GM21723 (cell line): ENCODE measurements around the gene LTBP3.
"Not testable (repeated sequence)": the region's sequence is repeated elsewhere in the genome, so short reads cannot be mapped to it uniquely, and the experiment has no call there.

Experiments
- ATAC-seq: cut with Tn5 transposase; IDR thresholded peaks from one replicate; pipeline ENCODE4 v1.9.1; 2021; ENCODE audit warnings: mild to moderate bottlenecking, moderate library complexity; ENCODE audit not compliant: unreplicated experiment

The LTBP3 gene

DNA sequence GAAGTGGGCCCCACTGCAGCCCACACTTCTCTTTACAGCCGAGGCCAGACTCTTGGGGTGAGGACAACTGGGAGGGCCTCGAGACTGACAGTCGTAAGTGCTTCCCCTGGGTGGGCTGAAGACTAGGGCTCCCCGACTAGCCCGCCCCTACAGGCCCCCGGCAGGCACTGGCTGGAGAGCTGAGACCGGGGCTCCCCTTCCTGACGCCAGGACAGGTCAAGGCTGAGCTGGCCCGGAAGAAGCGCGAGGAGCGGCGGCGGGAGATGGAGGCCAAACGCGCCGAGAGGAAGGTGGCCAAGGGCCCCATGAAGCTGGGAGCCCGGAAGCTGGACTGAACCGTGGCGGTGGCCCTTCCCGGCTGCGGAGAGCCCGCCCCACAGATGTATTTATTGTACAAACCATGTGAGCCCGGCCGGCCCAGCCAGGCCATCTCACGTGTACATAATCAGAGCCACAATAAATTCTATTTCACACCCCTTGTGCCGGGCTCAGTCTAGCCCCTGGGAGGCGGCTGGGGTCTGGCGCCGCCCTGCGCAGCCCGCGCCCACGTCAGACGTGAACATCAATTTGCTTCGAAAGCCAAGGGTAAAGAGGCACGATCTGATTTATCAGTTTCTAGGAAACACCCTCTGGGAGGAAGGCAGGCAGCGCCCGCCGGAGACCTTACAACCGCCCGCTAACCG is 19.8 kb downstream of the LTBP3 start:
- no peak for ATAC-seq

DNA sequence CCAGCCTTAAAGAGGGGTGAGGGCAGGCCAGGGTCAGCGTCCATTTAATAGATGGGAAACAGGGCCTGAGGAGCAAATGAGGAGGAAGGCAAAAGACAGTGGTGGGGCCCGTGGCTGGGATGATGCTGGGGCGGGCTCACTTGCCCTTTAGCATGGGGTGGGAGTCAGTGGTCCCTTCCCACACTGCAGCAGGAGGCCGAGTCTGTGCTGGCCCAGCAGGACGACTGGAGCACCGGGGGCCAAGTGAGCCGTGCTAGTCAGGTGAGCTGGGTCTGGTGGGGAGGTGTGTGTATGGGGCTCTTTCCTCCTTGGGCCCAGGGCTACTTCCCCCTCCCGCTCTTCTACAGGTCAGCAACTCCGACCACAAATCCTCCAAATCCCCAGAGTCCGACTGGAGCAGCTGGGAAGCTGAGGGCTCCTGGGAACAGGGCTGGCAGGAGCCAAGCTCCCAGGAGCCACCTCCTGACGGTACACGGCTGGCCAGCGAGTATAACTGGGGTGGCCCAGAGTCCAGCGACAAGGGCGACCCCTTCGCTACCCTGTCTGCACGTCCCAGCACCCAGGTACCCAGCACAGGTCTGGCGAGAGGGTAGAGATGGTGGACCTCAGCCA is 20.4 kb downstream of the LTBP3 start:
- ATAC-seq = no peak

DNA sequence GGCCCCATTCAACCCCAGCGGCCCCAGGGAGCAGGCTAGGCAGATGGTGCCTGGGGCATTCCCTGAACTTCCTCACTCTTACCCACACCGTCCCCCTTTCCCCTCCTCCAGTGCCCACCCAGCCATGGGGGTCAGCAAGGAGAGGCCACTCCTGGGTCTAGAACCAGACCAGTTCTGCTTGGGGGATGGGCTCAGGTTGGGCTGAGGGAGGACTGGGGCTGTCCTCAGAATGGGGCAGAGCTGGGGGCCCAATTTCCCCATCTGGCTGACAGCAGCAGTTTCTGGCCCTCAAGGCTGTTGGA is 20.9 kb downstream of the LTBP3 start:
- ATAC-seq = no peak

DNA sequence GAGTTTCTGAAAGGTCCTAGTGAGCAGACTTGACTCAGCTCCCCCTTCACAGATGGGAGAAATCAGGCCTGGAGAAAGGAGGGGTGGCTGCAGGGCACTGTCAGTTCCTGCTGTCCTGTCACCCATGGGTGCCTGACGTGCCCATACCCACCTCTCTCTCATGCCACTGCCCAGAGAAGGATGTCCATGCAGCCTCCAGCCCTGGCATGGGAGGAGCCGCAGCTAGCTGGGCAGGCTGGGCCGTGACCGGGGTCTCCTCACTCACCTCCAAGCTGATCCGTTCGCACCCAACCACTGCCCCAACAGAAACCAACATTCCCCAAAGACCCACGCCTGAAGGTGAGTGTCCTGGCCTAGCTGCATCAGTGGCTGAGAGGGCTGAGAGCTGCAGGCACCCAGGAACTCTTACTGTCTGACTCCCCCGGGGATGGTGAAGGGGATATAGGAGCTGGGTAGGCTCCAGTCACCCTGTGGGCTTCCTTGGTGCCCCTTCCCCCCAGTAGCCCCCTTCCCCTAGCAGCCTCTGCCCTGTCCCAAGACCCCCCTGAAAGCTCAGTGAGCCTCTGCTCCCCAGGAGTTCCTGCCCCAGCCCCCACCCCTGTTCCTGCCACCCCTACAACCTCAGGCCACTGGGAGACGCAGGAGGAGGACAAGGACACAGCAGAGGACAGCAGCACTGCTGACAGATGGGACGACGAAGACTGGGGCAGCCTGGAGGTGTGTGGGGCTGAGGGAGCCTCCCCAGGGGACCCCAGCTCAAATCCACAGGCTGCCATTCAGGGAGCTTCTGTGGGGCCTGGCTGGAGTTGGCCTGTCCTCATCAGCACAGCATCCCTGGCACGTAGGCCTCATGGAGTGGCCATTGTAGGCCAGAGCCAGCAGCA is 21.5 kb downstream of the LTBP3 start:
- no peak for ATAC-seq

DNA sequence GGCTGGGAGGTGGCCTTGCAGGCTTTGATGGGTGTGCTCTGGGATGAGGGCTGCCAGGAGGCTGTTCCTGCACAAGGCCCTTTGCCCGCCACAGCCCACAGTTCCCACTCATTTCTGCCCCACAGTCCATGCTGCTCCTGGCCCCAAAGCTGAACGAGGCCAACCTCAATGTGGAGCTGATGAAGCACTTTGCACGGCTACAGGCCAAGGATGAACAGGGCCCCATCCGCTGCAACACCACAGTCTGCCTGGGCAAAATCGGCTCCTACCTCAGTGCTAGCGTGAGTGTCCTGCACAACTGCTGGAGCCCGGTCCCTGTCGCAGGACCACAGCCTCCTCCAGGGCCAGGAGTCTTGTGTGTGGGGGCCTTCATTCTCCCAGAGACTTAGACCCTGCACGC is 23.1 kb downstream of the LTBP3 start:
- no peak for ATAC-seq

DNA sequence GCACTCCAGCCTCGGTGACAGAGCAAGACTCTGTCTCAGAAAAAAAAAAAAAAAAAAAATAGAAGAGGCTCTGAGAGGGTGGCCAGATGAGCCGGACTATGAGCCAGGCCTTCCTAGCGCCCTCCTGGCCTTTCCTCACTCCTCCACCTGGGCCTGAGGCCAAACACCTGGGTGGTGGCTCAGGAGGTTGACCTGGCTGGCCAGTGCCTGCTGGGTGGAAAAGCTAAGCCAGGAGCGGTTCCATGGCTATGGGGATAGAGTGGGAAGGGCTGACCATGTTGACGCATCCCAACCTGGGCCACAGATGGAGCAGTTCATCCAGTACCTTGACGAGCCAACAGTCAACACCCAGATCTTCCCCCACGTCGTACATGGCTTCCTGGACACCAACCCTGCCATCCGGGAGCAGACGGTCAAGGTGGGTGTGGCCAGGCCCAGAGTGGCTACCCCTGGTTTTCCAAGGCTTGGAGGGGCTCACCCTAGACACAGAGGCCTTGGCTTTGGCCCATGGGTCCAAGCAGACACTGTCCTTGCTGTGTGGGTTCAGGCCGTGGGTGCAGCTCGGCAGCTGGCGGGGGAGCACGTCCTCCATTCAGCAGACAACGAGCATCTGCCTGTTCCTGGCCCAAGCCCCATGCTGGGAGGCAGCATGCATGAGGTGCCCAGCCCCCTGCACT is 25.6 kb downstream of the LTBP3 start:
- no peak for ATAC-seq

DNA sequence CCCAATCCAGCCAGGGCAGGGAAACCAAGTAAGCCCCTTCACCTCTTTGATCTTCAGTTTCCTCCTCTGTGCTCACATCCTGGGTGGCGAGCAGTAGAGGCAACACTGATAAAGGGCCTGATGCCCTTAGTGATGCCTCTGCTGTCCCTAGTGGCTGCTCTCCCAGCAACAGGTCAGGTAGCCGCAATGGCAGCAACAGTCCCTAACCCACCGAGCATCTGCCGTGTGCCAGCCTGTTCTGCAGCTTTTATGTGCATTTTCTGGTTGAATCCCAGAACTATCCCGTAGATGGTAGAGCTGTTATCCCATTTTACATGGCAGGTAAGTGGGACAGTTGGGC is 28.0 kb downstream of the LTBP3 start:
- no peak for ATAC-seq

DNA sequence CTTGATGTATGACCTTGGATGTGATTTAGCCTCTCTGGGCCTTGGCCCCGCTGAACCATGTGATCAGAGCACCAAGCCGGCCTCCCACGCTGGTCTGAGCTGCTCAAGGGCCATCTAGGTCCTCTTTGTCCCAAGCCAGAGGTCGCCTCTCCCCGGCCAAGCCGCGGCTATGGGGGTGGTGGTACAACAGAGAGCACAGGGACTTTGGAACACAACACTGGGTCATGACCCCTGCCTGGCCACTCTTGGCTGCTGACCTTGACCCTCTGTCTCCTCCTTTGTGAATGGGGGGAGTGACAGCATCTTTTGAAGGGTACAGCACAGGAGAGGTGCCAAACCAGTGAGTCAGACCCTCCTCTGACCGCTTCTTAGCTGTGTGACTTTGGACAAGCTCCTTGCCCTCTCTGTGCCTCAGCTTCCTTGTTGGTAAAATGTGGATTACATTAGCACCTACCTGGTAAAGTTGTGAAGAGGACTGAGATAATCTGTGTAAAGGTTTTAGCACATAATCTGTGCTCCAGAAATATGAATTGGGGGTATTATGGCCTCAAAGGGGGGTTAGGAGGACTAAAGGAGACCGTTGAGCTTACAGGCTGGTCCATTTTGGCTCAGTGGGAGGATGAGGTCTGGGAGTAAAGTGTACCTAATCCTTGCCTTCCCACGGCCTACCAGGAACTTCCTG is 28.5 kb downstream of the LTBP3 start:
- no peak for ATAC-seq

DNA sequence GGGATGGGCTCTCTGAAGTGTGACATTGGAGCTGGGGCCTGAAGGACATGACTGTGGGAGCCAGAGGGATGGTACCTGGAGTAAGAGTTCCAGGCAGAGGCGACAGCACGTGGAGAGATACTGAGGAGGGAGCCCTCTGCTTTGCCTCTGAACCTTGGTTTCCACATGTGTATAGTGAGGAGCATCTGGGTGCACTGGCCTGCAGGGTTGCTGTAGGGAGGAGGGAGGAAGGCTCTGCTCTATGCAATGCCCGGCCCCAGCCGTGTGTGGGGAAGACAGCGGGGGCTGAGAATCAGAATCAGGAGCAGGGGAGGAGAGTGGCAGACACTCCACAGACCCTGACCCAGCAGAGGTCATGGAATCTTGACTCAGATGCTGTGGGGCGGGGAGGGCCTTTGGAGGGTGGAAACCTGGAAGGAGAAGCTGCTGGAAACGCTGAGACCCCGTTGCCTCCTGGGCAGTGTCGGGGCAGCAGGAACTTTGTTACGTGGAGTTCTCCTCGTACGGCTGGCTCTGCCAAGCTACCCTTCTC is 29.3 kb downstream of the LTBP3 start:
- no peak for ATAC-seq

DNA sequence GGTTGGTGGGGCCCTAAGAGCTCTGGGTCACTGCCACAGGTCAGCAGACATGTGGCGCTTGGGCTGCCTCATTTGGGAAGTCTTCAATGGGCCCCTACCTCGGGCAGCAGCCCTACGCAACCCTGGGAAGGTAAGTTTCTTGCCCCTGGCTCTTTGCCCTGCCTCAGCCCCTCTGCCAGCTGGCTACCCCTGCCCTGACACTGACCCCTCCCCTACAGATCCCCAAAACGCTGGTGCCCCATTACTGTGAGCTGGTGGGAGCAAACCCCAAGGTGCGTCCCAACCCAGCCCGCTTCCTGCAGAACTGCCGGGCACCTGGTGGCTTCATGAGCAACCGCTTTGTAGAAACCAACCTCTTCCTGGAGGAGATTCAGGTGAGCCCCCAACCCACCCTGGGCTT is 31.4 kb downstream of the LTBP3 start:
- no peak for ATAC-seq

DNA sequence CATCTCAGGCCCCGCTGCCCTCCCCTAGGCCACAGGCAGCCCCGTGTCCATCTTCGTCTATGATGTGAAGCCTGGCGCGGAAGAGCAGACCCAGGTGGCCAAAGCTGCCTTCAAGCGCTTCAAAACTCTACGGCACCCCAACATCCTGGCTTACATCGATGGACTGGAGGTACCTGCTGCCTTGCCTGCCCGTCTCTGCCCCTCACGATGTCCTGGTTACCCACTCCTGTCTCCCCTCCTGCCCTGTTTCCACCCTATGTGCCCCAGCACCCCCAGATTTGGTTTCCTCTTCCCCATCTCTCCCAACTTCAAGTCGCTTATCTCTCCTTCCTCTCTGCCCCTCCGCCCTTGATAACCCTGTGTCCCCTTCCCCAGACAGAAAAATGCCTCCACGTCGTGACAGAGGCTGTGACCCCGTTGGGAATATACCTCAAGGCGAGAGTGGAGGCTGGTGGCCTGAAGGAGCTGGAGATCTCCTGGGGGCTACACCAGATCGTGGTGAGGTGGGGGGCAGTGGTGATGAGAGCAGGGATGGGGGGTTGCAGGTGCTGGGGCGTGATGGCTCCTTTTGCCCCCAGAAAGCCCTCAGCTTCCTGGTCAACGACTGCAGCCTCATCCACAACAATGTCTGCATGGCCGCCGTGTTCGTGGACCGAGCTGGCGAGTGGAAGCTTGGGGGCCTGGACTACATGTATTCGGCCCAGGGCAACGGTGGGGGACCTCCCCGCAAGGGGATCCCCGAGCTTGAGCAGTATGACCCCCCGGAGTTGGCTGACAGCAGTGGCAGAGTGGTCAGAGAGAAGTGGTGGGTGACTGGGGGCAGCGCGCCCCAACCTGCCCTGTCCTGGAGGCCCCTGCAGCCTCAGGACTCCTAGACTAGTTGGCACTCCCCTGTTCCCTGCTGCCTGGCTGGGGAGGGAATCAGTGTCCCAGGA is 32.3 kb downstream of the LTBP3 start:
- no peak for ATAC-seq

DNA sequence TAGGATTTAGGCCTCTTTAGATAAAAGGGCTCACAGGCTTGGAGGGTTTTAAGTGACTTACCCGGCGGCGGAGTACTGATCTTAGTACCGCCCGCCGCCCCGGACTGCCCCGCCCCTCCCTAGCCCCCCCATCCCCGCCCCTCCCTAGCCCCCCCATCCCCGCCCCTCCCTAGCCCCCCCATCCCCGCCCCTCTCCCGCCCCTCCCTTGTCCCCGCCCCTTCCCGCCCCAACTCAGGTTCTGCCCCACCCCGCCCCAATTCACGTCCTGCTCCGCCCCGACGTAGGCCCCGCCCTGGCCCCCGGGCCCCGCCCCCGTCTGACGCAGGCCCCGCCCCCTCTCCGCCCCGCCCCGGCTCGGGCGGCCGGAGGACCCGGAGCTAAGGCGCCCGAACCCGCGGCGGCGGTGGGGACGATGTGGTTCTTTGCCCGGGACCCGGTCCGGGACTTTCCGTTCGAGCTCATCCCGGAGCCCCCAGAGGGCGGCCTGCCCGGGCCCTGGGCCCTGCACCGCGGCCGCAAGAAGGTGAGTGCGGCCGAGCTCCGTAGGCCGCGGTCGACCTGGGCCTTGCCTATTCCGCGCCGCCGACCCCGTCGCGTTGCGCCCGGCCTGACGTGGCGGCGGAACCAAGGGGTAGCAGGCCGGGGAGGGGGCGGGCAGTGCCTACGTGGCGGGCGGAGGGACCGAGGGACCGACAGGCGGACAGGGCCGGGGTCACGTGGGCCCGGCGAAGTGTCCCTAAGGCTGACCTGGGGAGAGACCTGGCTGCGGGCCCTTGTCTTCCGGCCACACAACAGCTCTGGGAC is 33.2 kb downstream of the LTBP3 start, which contains the start of gene SCYL1:
Gene SCYL1 (plus strand): TSS at position 343 of the 805 bp plus-strand sequence. CDS start 71 bp downstream, at position 414.
- ATAC-seq = peak; percentile 48

DNA sequence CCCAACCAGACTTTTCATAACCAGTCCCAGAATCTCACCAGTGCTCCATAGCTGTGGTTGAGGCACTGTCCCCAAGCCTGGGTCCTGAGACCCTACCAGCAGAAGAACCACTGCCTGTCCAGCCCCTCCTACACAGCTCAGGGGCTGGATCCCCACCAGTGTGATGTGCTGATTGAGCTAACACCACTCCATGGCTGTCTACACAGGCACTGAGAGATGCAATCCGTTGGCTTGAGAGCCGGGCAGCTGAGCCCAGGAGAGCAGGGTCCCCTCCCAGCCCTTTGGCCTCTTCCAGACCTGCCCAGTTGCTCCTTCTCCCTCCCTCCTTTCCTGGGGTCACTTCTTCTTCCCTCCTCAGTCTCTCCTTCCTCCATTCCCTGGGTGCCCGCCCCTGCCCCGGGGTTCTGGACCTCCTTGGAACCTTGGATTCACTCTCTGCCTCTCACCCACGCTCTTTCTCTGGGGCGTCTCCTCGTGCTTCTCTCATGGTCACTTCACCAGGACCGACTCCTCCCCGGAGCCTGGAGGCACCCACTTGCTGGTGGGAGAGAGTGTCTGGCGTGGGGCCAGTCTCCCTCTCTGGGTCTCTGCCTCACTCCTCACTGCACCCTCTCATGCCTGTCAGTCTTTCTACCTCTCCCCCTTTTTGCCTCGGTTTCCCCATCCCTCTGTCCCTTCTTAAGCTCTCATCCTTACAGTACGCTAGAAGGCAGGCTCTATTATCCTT is 34.0 kb downstream of the LTBP3 start:
- ATAC-seq = no peak

DNA sequence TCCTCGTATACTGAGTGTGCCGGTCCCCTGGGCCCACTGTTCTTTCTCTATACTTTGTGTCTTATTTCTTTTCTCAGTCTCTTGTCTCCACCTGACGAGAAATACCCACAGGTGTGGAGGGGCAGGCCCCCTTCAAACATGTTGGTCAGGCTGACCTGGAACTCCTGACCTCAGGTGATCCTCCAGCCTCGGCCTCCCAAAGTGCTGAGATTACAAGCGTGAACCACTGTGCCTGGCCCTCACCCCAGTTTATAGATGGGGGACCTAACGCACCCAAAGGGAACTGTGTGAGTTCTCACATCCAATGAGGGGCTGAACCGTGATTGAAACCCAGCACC is 34.6 kb downstream of the LTBP3 start:
- ATAC-seq = not testable (repeated sequence)

DNA sequence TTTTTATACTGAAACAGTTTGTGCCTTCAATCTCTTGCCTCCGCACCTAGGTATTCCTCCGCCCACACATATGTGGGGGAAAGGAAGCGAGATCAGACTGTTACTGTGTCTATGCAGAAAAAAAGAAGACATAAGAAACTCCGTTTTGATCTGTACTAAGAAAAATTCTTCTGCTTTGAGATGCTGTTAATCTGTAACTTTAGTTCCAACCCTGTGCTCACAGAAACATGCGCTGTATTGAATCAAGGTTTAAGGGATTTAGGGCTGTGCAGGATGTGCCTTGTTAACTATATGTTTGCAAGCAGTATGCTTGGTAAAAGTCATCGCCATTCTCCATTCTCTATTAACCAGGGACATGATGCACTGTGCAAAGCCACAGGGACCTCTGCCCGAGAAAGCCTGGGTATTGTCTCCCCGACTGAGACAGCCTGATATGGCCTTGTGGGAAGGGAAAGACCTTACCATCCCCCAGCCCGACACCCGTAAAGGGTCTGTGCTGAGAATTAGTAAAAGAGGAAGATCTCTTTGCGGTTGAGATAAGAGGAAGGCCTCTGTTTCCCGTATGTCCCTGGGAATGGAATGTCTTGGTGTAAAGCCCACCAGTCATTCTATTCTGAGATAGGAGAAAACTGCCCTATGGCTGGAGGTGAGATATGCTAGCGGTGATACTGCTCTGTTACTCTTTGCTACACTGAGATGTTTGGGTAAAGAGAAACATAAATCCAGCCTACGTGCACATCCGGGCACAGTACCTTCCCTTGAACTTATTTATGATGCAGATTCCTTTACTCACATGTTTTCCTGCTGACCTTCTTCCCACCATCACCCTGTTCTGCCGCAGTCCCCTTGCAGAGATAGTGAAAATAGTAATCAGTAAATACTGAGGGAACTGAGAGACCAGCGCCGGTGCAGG is 35.2 kb downstream of the LTBP3 start:
- ATAC-seq = not testable (repeated sequence)

DNA sequence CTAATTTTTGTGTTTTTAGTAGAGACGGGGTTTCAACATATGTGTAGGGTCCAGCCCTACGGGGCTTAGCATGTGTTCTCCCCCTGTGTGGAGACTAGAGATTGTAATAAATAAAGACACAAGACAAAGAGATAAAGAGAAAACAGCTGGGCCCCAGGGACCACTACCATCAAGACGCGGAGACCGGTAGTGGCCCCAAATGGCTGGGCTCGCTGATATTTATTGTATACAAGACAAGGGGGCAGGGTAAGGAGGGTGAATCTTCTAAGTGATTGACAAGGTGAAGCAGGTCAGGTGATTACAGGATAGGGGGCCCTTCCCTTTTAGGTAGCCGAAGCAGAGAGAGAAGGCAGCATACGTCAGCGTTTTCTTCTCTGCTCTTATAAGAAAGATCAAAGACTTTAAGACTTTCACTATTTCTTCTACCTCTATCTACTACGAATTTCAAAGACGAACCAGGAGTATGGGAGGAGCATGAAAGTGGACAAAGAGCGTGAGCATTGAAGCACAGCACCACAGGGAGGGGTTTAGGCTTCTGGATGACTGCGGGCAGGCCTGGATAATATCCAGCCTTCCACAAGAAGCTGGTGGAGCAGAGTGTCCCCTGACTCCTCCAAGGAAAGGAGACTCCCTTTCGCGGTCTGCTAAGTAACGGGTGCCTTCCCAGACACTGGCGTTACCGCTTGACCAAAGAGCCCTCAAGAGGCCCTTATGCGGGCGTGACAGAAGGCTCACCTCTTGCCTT is 36.2 kb downstream of the LTBP3 start:
- not testable (repeated sequence) for ATAC-seq
